ENCODE results near the gene TH. TPM values are rescaled to one million over a fixed set of nuclear protein-coding genes. Genes with fewer than 3 reads are reported as not detected.

Gene TH
- total RNA-seq, 5 donors from 2014 or later (not counting 1 experiment from before 2014, with no cell fraction given), result not detected

GRCh38 chr11:2205214-2205720, 33.7 kb upstream of the TH start:
- Histone ChIP-seq H3K9me3 (no peaks in the 10 kb centered on the region), H3K4me1 (ENCODE audit: control insufficient read depth in 1 of 2, extremely low read depth in 1 of 2, insufficient read depth in 2 of 2, low read length in 2 of 2) (no peaks in the 10 kb centered on the region), H3K36me3 (ENCODE audit: control insufficient read depth in 2 of 2, extremely low read depth in 1 of 2, insufficient read depth in 1 of 2, low read length in 1 of 2) (no peaks in the 10 kb centered on the region), H3K27ac (ENCODE audit: low read length) (no peak overlapping the region), H3K27me3 (replicated peaks in 1 of 2; ENCODE audit: control insufficient read depth in 2 of 2, extremely low read depth in 1 of 2, insufficient read depth in 2 of 2, low read length in 1 of 2) (peaks cover 0 to 23% of the 10 kb centered on the region in 2 experiments), H3K4me3 (ENCODE audit: control insufficient read depth in 1 of 2, extremely low read depth in 1 of 2, low read length in 1 of 2) (no peak overlapping the region)
- 86% methylated on average over 1 of the region's 1 CpG for WGBS (ENCODE audit: insufficient coverage)
- POLR2A ChIA-PET, result no interaction called here
- Mint-ChIP-seq H3K4me1 (no peaks in the 10 kb centered on the region), H3K27me3 (peaks cover 3 to 4% of the 10 kb centered on the region in 2 donors), H3K27ac (no peak overlapping the region), H3K36me3 (peaks cover 4% of the 10 kb centered on the region), H3K4me3 (no peak overlapping the region), H3K9me3 (peaks cover 0 to 7% (median 0%) of the 10 kb centered on the region in 3 donors)
- no peak for ATAC-seq (replicated peaks in 1 of 4)
- no peak for DNase-seq
- CTCF ChIA-PET, result no interaction called here

DNA sequence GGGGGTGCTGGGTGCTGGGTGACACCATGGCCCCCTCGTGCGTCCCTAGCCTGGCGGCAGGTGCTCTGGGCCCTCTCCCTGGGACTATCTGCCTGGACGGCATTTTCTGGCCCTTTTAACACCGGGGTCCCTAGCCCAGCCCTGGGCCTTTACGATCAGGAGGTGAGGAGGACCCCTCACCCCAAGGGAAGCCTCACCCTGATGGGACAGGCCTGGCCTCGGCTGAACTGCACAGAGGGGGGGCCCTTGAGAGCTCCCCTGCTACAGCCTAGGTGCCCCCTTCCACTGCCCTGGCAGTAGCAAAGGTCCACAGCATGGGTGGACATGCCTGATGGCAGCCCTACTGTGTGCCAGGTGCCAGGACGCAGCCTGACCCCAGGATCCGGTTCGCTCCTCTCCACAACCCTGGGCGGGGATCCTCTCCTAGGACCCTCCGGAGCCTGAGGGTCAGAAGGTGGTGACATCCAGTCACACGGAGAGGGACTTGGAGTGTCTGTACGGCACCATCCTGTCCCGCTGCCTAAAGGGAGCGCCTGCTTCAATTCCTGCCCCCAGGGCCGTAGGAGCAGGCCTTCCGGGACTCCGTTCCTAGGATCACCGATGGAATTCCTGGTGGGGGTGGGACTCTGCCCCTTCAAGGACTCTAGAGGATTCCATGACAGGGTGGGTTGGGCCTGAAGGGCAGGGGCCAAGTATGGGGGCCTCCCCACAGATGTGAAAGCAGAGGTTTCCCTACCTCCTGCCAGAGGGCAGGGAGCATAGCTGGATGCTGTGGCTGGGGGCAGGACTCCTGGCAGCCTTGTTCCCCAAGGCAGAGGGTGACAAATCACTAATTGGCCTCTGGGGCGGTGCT, 33.0 kb upstream of the TH start:
- Histone ChIP-seq H3K27me3 (replicated peaks in 1 of 2; ENCODE audit: control insufficient read depth in 2 of 2, extremely low read depth in 1 of 2, insufficient read depth in 2 of 2, low read length in 1 of 2) (peaks cover 0 to 18% of the 10 kb centered on the region in 2 experiments), H3K36me3 (ENCODE audit: control insufficient read depth in 2 of 2, extremely low read depth in 1 of 2, insufficient read depth in 1 of 2, low read length in 1 of 2) (no peaks in the 10 kb centered on the region), H3K4me3 (ENCODE audit: control insufficient read depth in 1 of 2, extremely low read depth in 1 of 2, low read length in 1 of 2) (no peak overlapping the region), H3K27ac (ENCODE audit: low read length) (no peak overlapping the region), H3K9me3 (no peaks in the 10 kb centered on the region), H3K4me1 (ENCODE audit: control insufficient read depth in 1 of 2, extremely low read depth in 1 of 2, insufficient read depth in 2 of 2, low read length in 2 of 2) (no peaks in the 10 kb centered on the region)
- DNase-seq (peak in 2 of 35 experiments; percentile 12 to 20), ATAC-seq (replicated peaks in 1 of 4) (no peak)
- Mint-ChIP-seq H3K4me3 (no peak overlapping the region), H3K4me1 (no peaks in the 10 kb centered on the region), H3K27me3 (peaks cover 3% of the 10 kb centered on the region in 2 donors), H3K36me3 (peaks cover 4% of the 10 kb centered on the region), H3K27ac (no peak overlapping the region), H3K9me3 (peaks cover 0 to 7% (median 0%) of the 10 kb centered on the region in 3 donors)
- POLR2A ChIA-PET, result no interaction called here
- CTCF ChIA-PET, result no interaction called here
- 94% methylated on average over 21 of the region's 21 CpGs for WGBS (ENCODE audit: insufficient coverage)

DNA sequence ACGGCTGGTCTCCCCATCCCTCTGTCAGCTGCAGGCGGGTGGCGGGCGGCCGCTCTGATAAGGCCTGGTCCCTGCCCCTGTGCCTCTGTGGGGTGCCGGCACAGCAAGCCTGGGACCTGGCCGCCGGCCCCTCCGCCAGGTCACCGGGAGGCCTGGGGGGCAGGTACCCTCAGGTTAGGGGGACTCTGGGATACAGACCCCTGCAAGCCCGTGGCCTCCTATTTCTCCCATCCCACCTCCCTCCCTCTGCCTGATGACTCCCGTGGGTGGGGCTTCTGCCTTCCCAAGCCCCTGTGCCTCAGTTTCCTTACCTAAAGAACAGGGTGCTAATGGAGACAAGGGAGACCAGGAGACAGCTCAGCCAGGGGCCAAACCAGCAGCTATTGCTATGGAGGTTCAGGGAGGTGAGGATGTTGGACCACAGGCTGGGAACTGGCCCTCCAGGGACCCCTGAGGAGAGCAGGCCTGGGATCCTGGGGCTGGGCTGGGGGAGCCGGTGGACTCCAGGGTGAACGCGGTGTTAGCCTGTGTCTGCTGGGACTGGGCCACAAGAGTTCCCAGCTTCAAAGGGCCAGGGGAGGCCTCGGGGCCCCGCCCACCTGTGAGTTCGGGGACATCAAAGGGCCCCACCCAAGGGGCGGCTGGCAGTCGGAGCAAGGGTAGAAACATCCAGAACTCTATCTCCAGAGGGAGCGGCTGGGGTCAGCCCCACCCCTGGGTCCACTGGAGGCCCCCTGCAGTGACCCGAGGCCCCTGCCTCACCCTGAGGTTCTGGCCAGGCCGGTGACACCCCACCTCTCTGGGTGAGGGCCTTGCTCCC, 32.0 kb upstream of the TH start:
- H3K9me3 Mint-ChIP-seq, result peaks cover 0 to 7% (median 0%) of the 10 kb centered on the region in 3 donors
- no peak overlapping the region for H3K27ac Mint-ChIP-seq
- ChIA-PET POLR2A (no interaction called here), CTCF (no interaction called here)
- Histone ChIP-seq H3K4me1 (ENCODE audit: control insufficient read depth in 1 of 2, extremely low read depth in 1 of 2, insufficient read depth in 2 of 2, low read length in 2 of 2) (peaks cover 0 to 5% of the 10 kb centered on the region in 2 experiments), H3K4me3 (ENCODE audit: control insufficient read depth in 1 of 2, extremely low read depth in 1 of 2, low read length in 1 of 2) (no peak overlapping the region), H3K27me3 (replicated peaks in 1 of 2; ENCODE audit: control insufficient read depth in 2 of 2, extremely low read depth in 1 of 2, insufficient read depth in 2 of 2, low read length in 1 of 2) (peaks cover 0 to 16% of the 10 kb centered on the region in 2 experiments), H3K36me3 (ENCODE audit: control insufficient read depth in 2 of 2, extremely low read depth in 1 of 2, insufficient read depth in 1 of 2, low read length in 1 of 2) (no peaks in the 10 kb centered on the region), H3K27ac (ENCODE audit: low read length) (no peak overlapping the region), H3K9me3 (no peaks in the 10 kb centered on the region)
- H3K27me3 Mint-ChIP-seq, result peaks cover 3% of the 10 kb centered on the region in 2 donors
- peaks cover 4% of the 10 kb centered on the region for H3K36me3 Mint-ChIP-seq
- no peaks in the 10 kb centered on the region for H3K4me1 Mint-ChIP-seq
- ATAC-seq (replicated peaks in 1 of 4), result no peak
- DNase-seq, result peak in 1 of 35 experiments; percentile 23
- 82% methylated on average over 10 of the region's 23 CpGs for WGBS (ENCODE audit: insufficient coverage)
- no peak overlapping the region for H3K4me3 Mint-ChIP-seq

- 69% methylated on average over 6 of the region's 10 CpGs for WGBS (ENCODE audit: insufficient coverage)
- H3K4me1 Mint-ChIP-seq, result no peaks in the 10 kb centered on the region
- no peak overlapping the region for H3K4me3 Mint-ChIP-seq
- peaks cover 4% of the 10 kb centered on the region for H3K36me3 Mint-ChIP-seq
- DNase-seq, result no peak
- Histone ChIP-seq H3K4me1 (ENCODE audit: control insufficient read depth in 1 of 2, extremely low read depth in 1 of 2, insufficient read depth in 2 of 2, low read length in 2 of 2) (peaks cover 0 to 6% of the 10 kb centered on the region in 2 experiments), H3K4me3 (ENCODE audit: control insufficient read depth in 1 of 2, extremely low read depth in 1 of 2, low read length in 1 of 2) (no peak overlapping the region), H3K27me3 (replicated peaks in 1 of 2; ENCODE audit: control insufficient read depth in 2 of 2, extremely low read depth in 1 of 2, insufficient read depth in 2 of 2, low read length in 1 of 2) (peaks cover 0 to 10% of the 10 kb centered on the region in 2 experiments), H3K27ac (ENCODE audit: low read length) (no peak overlapping the region), H3K9me3 (no peaks in the 10 kb centered on the region), H3K36me3 (ENCODE audit: control insufficient read depth in 2 of 2, extremely low read depth in 1 of 2, insufficient read depth in 1 of 2, low read length in 1 of 2) (no peaks in the 10 kb centered on the region)
- ChIA-PET CTCF (no interaction called here), POLR2A (no interaction called here)
- no peak for ATAC-seq (replicated peaks in 1 of 4)
- H3K27me3 Mint-ChIP-seq, result peaks cover 1 to 2% of the 10 kb centered on the region in 2 donors
- no peak overlapping the region for H3K27ac Mint-ChIP-seq
- H3K9me3 Mint-ChIP-seq, result peaks cover 0 to 7% (median 0%) of the 10 kb centered on the region in 3 donors
Measured at GRCh38 chr11:2202900-2203439, 31.4 kb upstream of the TH start.

- Mint-ChIP-seq H3K4me1 (no peaks in the 10 kb centered on the region), H3K4me3 (no peak overlapping the region), H3K27me3 (no peaks in the 10 kb centered on the region), H3K27ac (no peak overlapping the region), H3K9me3 (peaks cover 0 to 7% (median 0%) of the 10 kb centered on the region in 3 donors), H3K36me3 (peaks cover 4% of the 10 kb centered on the region)
- Histone ChIP-seq H3K36me3 (ENCODE audit: control insufficient read depth in 2 of 2, extremely low read depth in 1 of 2, insufficient read depth in 1 of 2, low read length in 1 of 2) (no peaks in the 10 kb centered on the region), H3K27me3 (replicated peaks in 1 of 2; ENCODE audit: control insufficient read depth in 2 of 2, extremely low read depth in 1 of 2, insufficient read depth in 2 of 2, low read length in 1 of 2) (peaks cover 0 to 3% of the 10 kb centered on the region in 2 experiments), H3K9me3 (no peaks in the 10 kb centered on the region), H3K27ac (ENCODE audit: low read length) (no peak overlapping the region), H3K4me3 (ENCODE audit: control insufficient read depth in 1 of 2, extremely low read depth in 1 of 2, low read length in 1 of 2) (no peak overlapping the region), H3K4me1 (ENCODE audit: control insufficient read depth in 1 of 2, extremely low read depth in 1 of 2, insufficient read depth in 2 of 2, low read length in 2 of 2) (peaks cover 0 to 12% of the 10 kb centered on the region in 2 experiments)
- CTCF ChIA-PET, result no interaction called here
- DNase-seq, result no peak
- ATAC-seq (replicated peaks in 1 of 4), result no peak
- POLR2A ChIA-PET, result no interaction called here
- 48% methylated on average over 19 of the region's 29 CpGs for WGBS (ENCODE audit: insufficient coverage)
Measured at GRCh38 chr11:2202071-2202899, 30.7 kb upstream of the TH start.

Data from T-cell (primary cell).